GM19372 (cell line): ENCODE data around the gene TRIM63.

ENCODE experiments used
- ATAC-seq: cut with Tn5 transposase; IDR thresholded peaks from one replicate; pipeline ENCODE4 v1.9.1; 2021; ENCODE audit warnings: mild to moderate bottlenecking, low read depth, moderate library complexity; ENCODE audit not compliant: unreplicated experiment

Gene TRIM63

GRCh38 chr1:26035959-26036755, 31.3 kb downstream of the TRIM63 start:
- ATAC-seq, result peak; percentile 49

- peak; percentile 91 for ATAC-seq
These were observed 32.0 kb downstream of the TRIM63 start for GRCh38 chr1:26035203-26035958.

- no peak for ATAC-seq
These were observed 32.8 kb downstream of the TRIM63 start for GRCh38 chr1:26034504-26035202.

- ATAC-seq, result no peak
These were observed 34.6 kb downstream of the TRIM63 start for GRCh38 chr1:26032656-26033357.

GRCh38 chr1:26031611-26032220, 35.7 kb downstream of the TRIM63 start:
- ATAC-seq, result no peak

GRCh38 chr1:26031196-26031595, 36.2 kb downstream of the TRIM63 start:
- ATAC-seq, result no peak

- ATAC-seq, result no peak
These were observed 37.5 kb downstream of the TRIM63 start for GRCh38 chr1:26029864-26030481.

- no peak for ATAC-seq
These were observed 38.2 kb downstream of the TRIM63 start for GRCh38 chr1:26029054-26029863.

- ATAC-seq, result no peak
These were observed 38.9 kb downstream of the TRIM63 start for GRCh38 chr1:26028490-26028980.

- ATAC-seq, result no peak
These were observed 39.5 kb downstream of the TRIM63 start for GRCh38 chr1:26027716-26028489.

- ATAC-seq, result no peak
These were observed 41.9 kb downstream of the TRIM63 start for GRCh38 chr1:26025517-26025916.

- no peak for ATAC-seq
These were observed 42.4 kb downstream of the TRIM63 start for GRCh38 chr1:26025060-26025459.

GRCh38 chr1:26023826-26024225, 43.6 kb downstream of the TRIM63 start:
- ATAC-seq, result no peak

- no peak for ATAC-seq
These were observed 44.4 kb downstream of the TRIM63 start for GRCh38 chr1:26023009-26023408.

GRCh38 chr1:26022404-26022779, 45.0 kb downstream of the TRIM63 start:
- ATAC-seq, result no peak

- no peak for ATAC-seq
These were observed 45.6 kb downstream of the TRIM63 start, which contains the start of gene EXTL1 for GRCh38 chr1:26021647-26022403. TSS of gene EXTL1 (plus strand) at chr1:26021775. CDS start at chr1:26022647, 872 bp downstream.

- no peak for ATAC-seq
These were observed 46.3 kb downstream of the TRIM63 start for GRCh38 chr1:26020941-26021646.
